GM19397 (cell line): ENCODE results near the gene CENPP.

Experiments
- ATAC-seq: cut with Tn5 transposase; IDR thresholded peaks from one replicate; pipeline ENCODE4 v1.9.1; 2021; ENCODE audit warnings: mild to moderate bottlenecking, moderate library complexity; ENCODE audit not compliant: unreplicated experiment

CENPP gene

DNA sequence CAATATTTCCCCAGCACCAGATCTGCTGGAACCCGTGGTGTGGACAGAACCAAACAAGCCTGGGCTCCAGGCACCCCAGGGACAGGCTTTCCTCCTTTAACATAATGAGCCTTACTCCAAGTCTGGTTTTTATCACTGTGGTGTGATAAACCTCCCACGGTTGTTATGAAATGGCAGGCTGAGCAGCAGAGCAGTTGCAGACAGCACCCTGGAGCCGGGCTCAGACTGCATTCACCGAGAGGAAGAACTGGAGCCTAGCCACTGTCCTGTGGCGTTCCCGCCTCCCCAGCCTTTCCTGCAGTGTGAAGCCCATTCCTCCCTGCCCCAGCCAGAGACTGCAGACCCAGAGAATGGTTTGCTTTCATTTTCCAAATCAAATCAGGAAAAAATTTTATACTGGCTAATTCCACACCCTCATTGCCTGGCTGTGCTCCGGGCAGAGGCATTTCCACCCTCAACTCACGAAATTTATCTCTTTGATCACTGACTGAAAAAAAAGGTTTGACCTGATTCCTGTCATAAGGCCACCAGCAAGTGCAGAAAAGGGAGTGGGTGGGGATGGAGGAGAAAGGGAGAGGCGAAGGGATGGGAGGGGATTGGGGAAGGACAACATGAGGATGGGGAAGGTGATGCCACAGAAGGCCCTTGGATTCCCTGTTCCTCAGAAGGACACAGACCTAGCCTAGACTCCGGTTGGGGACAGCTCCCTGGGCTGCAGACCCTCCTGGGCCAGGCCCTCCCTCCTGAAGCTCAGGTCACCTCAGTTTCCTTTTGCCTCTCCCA is 325.3 kb downstream of the CENPP start:
- no peak for ATAC-seq

- no peak for ATAC-seq
Measured at GRCh38 chr9:92652461-92652860, 326.7 kb downstream of the CENPP start.

GRCh38 chr9:92654481-92655301 is 328.9 kb downstream of the CENPP start:
- ATAC-seq = no peak

DNA sequence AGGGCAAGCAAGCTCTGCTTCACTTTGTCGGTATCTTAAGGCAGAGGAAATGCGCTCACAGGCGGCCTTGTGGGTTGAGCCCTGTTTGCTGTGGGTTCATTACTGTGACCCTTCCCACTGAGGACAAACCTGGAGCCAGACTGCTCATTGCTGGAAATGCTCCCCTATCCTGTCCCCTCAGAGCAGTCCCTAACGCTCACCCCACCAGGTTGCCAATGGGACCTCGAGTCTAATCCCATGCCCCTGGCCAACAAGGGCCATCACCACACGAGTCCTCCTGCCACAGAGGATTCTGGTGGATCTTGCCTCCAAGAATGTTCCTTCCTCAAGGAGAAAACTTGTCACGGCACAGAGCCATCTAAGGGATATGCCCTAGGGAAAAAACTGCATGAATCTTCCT is 329.6 kb downstream of the CENPP start:
- ATAC-seq = no peak

- ATAC-seq = no peak
Measured at GRCh38 chr9:92655896-92656536, 330.3 kb downstream of the CENPP start.

DNA sequence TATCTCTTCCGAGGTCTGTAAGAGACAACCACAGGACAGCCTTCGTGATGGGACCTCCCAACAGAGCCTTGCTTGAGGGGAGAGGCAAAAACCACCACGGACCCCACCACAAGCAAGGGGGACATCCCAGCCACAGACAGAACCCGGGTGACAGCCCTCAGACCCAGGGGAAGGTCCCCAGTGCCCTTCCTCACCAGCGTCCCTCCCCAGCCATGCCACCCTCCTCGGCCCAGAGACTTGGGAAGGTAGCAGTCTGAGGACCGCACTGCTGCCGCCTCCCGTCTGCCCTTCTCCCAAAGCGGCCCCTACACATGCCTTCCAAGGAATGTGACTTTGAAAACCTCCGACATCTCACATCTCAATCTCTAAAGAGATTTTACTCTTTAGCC is 330.8 kb downstream of the CENPP start:
- no peak for ATAC-seq

DNA sequence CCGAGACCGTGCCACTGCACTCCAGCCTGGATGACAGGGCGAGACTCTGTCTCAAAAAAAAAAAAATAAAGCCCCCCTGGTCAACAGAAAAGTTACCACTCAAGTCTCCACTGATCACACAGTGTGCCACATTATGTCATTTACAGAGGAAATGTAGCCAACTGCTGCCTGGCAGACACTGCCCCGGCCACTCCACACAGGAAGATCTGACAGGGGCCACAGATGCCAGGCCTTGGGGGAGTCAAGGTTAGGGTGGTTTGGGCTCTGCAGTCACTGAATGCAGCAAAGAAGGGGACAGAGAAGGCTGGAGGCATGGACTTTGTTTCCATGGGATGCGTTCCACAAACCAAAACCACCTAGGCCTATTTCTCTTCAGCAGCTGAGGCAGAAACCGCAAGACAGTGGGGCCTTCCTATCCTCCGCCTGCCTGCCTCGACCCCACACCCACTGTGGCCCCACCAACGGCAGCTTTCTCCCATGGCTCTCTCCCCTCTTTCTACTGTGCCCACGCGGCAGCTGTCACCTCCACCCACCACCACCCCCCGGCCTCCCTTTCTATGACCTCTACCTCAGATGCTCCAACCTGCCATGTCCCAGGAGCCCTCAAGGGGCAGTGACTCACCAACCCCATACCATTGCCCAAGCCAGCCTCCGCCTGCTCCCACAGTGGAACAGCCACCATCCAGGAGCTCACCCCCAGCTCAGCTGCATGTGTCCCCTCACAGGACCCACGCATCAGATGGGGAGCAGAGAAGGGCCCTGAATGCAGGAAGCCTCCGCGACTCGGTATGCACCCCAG is 331.7 kb downstream of the CENPP start:
- ATAC-seq = no peak

DNA sequence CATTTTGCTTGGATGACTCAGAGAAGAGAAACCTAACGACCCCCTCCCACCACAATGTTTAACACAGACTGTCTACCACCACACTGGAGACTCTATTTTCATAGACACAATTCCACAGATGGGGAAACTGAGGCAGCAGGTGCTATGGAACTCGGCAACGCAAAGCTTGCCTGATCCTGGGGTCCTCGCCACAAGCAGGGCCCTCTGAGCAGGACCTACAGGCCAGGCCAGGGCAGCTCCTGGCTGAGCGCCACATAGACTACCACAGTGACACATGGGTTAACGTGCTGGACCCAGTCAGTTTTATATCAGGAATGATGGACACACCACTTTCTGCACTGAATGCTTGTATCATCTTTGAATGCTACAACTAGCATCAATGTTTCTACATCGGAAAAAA is 332.4 kb downstream of the CENPP start:
- no peak for ATAC-seq

DNA sequence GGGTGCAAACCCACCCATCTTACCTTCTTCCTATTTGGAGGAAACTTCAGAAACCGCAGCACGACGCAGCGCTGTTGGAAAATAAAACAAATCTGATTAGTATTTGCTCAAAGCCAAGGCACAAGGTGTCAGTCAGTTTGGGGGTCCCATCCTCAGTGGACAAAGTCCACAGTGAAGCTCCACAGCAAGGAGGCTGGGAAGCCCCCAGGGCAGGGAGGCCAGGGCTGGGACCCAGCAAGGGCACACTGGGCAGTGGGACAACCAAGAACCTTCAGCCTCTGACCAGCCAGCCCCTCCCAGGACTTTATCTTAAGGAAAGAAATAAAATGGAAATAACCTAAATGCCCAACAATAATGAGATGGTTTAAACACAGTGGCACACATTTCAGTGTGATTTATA is 332.9 kb downstream of the CENPP start:
- ATAC-seq = no peak

- no peak for ATAC-seq
Measured at GRCh38 chr9:92659601-92660000, 333.8 kb downstream of the CENPP start.

GRCh38 chr9:92660266-92660665 is 334.5 kb downstream of the CENPP start:
- no peak for ATAC-seq

- ATAC-seq = no peak
Measured at GRCh38 chr9:92661127-92661526, 335.4 kb downstream of the CENPP start.

DNA sequence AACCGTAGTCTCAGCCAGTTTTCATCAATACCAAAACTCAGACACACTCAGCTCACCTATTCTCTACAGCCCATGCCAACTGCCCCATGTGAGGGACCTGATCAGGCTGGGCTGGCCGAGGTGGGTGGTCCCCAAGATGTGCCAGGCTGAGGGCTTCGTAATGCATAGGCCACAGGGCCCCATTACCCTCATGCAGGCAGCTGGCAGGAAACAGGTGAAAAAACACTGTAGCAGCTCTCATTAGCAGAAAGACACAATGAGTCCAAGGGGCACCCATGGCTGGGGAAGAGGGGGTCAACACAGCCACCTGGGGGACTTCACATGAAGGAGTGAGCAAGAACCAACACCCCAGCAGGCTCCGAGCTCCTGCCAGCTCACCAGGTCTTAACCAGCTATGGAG is 336.0 kb downstream of the CENPP start:
- no peak for ATAC-seq

DNA sequence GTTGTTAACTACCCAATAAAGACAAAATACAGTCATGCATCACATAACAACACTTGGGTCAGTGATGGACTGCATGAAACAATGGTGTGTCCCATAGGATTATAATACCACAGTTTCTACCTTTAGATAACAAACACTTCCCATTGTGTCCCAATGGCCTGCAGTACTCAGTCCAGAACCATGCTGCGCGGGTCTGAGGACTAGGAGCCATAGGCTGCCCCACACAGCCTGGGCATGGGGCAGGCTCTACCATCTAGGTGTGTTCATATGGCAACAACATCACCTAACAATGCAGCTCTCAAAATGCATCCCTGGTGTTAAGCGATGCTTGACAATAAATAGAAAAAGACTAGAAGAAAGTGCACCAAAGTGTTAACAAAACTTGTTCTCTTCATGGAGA is 337.4 kb downstream of the CENPP start:
- no peak for ATAC-seq

- ATAC-seq = no peak
Measured at GRCh38 chr9:92663951-92664350, 338.2 kb downstream of the CENPP start.

GRCh38 chr9:92664394-92665152 is 338.8 kb downstream of the CENPP start:
- no peak for ATAC-seq

- no peak for ATAC-seq
Measured at GRCh38 chr9:92665836-92666235, 340.1 kb downstream of the CENPP start.

- no peak for ATAC-seq
Measured at GRCh38 chr9:92666236-92666635, 340.5 kb downstream of the CENPP start.

DNA sequence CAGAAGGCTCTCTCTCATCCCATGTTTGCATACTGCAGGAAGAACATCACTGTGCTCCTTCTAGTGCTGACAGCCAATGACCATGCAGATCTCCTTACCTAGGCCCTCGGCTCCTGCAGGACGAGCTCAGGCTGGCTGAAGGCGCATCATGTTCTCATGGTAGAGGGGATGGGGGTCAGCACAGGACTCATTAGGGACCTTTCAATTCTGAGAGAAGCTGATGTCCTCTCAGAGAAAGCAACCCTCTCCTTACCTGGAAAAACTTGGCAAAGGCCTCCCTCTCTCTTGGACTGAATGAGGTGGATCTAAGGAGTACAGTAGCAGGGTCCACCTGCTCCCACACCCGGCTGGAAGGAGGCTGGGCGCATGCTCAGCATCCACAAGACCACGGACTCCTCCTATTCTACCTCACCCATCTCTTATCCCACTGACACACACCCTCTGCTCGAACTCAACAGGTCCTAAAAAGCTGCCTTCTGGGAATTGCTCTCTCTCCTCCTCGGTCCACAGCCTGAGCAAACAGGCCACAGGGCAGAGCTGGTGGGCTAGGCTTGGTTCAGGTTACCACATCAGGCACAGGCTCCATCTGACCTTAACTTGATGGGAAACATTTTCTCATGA is 341.3 kb downstream of the CENPP start:
- no peak for ATAC-seq
